ENCODE results near the gene CANT1. TPM values are rescaled to one million over a fixed set of nuclear protein-coding genes. Genes with fewer than 3 reads are reported as not detected.

The CANT1 gene
- total RNA-seq, 2 experiments from 2014 or later = 74.4 to 78.5 TPM

GRCh38 chr17:78995022-78995760, 14.4 kb downstream of the CANT1 start:
- CTCF ChIA-PET = interaction anchor here (1.8 kb wide), 1 partner anchor 10 kb away, joined by 7 read pairs; no protein-coding TSS in a partner anchor
- DNase-seq (no peak), ATAC-seq (no peak)
- POLR2A ChIA-PET = interaction anchor here (0.7 kb wide), 1 partner anchor 15 kb away, joined by 3 read pairs; the partner anchor contains the start of gene CANT1
- Mint-ChIP-seq H3K9me3 (ENCODE audit: insufficient read depth) (no peaks in the 10 kb centered on the region), H3K27ac (no peak overlapping the region), H3K36me3 (ENCODE audit: low read depth) (peaks cover 61% of the 10 kb centered on the region), H3K4me3 (no peak overlapping the region), H3K27me3 (ENCODE audit: low read depth) (no peaks in the 10 kb centered on the region), H3K4me1 (ENCODE audit: low read depth) (peaks cover 4% of the 10 kb centered on the region)

- Mint-ChIP-seq H3K27me3 (ENCODE audit: low read depth) (no peaks in the 10 kb centered on the region), H3K4me1 (ENCODE audit: low read depth) (peaks cover 4% of the 10 kb centered on the region), H3K27ac (no peak overlapping the region), H3K9me3 (ENCODE audit: insufficient read depth) (no peaks in the 10 kb centered on the region), H3K36me3 (ENCODE audit: low read depth) (peaks cover 63% of the 10 kb centered on the region), H3K4me3 (no peak overlapping the region)
- DNase-seq (no peak), ATAC-seq (no peak)
- CTCF ChIA-PET = interaction anchor here (1.0 to 2.0 kb wide), 3 partner anchors 9 to 42 kb away, joined by 3 to 7 read pairs (median 6); no protein-coding TSS in a partner anchor
- POLR2A ChIA-PET = no interaction called here
Observed at GRCh38 chr17:78993981-78994671, 15.4 kb downstream of the CANT1 start.

- Mint-ChIP-seq H3K27ac (no peak overlapping the region), H3K4me3 (no peak overlapping the region), H3K27me3 (ENCODE audit: low read depth) (no peaks in the 10 kb centered on the region), H3K9me3 (ENCODE audit: insufficient read depth) (no peaks in the 10 kb centered on the region), H3K4me1 (ENCODE audit: low read depth) (peaks cover 4% of the 10 kb centered on the region), H3K36me3 (ENCODE audit: low read depth) (peaks cover 65% of the 10 kb centered on the region)
- ChIA-PET CTCF (interaction anchor here (2.0 kb wide), 1 partner anchor 43 kb away, joined by 6 read pairs; no protein-coding TSS in a partner anchor), POLR2A (no interaction called here)
- ATAC-seq (peak; percentile 75), DNase-seq (peak; percentile 71)
Observed at GRCh38 chr17:78993241-78993956, 16.2 kb downstream of the CANT1 start.

- H3K4me1 Mint-ChIP-seq (ENCODE audit: low read depth) = peaks cover 4% of the 10 kb centered on the region
- peaks cover 59% of the 10 kb centered on the region for H3K36me3 Mint-ChIP-seq (ENCODE audit: low read depth)
- POLR2A ChIA-PET = no interaction called here
- ATAC-seq = no peak
- no peaks in the 10 kb centered on the region for H3K9me3 Mint-ChIP-seq (ENCODE audit: insufficient read depth)
- H3K27me3 Mint-ChIP-seq (ENCODE audit: low read depth) = no peaks in the 10 kb centered on the region
- no peak overlapping the region for H3K4me3 Mint-ChIP-seq
- CTCF ChIA-PET = interaction anchor here (2.0 kb wide), 1 partner anchor 44 kb away, joined by 6 read pairs; no protein-coding TSS in a partner anchor
- no peak overlapping the region for H3K27ac Mint-ChIP-seq
- no peak for DNase-seq
Observed at GRCh38 chr17:78992542-78993212, 16.9 kb downstream of the CANT1 start.

- CTCF ChIA-PET = interaction anchor here (1.0 kb wide), 1 partner anchor 9 kb away, joined by 3 read pairs; no protein-coding TSS in a partner anchor
- ATAC-seq (no peak), DNase-seq (no peak)
- no peak overlapping the region for H3K27ac Mint-ChIP-seq
- H3K36me3 Mint-ChIP-seq (ENCODE audit: low read depth) = peaks cover 57% of the 10 kb centered on the region
- H3K4me1 Mint-ChIP-seq (ENCODE audit: low read depth) = peaks cover 6% of the 10 kb centered on the region
- no peak overlapping the region for H3K4me3 Mint-ChIP-seq
- POLR2A ChIA-PET = no interaction called here
- no peaks in the 10 kb centered on the region for H3K9me3 Mint-ChIP-seq (ENCODE audit: insufficient read depth)
- no peaks in the 10 kb centered on the region for H3K27me3 Mint-ChIP-seq (ENCODE audit: low read depth)
Observed at GRCh38 chr17:78991906-78992532, 17.5 kb downstream of the CANT1 start.

GRCh38 chr17:78991017-78991738, 18.4 kb downstream of the CANT1 start:
- Mint-ChIP-seq H3K4me1 (ENCODE audit: low read depth) (peaks cover 14% of the 10 kb centered on the region), H3K36me3 (ENCODE audit: low read depth) (peaks cover 52% of the 10 kb centered on the region), H3K9me3 (ENCODE audit: insufficient read depth) (no peaks in the 10 kb centered on the region), H3K4me3 (no peak overlapping the region), H3K27me3 (ENCODE audit: low read depth) (no peaks in the 10 kb centered on the region), H3K27ac (no peak overlapping the region)
- DNase-seq (no peak), ATAC-seq (no peak)
- ChIA-PET CTCF (interaction anchor here (1.0 kb wide), 1 partner anchor 8 kb away, joined by 3 read pairs; no protein-coding TSS in a partner anchor), POLR2A (no interaction called here)

- H3K4me1 Mint-ChIP-seq (ENCODE audit: low read depth) = peaks cover 19% of the 10 kb centered on the region
- no peak overlapping the region for H3K4me3 Mint-ChIP-seq
- ChIA-PET POLR2A (interaction anchor here (0.5 kb wide), 1 partner anchor 1388 kb away, joined by 3 read pairs; no protein-coding TSS in a partner anchor), CTCF (no interaction called here)
- H3K27me3 Mint-ChIP-seq (ENCODE audit: low read depth) = no peaks in the 10 kb centered on the region
- peaks cover 46% of the 10 kb centered on the region for H3K36me3 Mint-ChIP-seq (ENCODE audit: low read depth)
- no peak for ATAC-seq
- H3K9me3 Mint-ChIP-seq (ENCODE audit: insufficient read depth) = no peaks in the 10 kb centered on the region
- H3K27ac Mint-ChIP-seq = no peak overlapping the region
- DNase-seq = no peak
Observed at GRCh38 chr17:78990349-78991016, 19.1 kb downstream of the CANT1 start.

GRCh38 chr17:78988152-78988551, 21.4 kb downstream of the CANT1 start:
- CTCF ChIA-PET = no interaction called here
- H3K9me3 Mint-ChIP-seq (ENCODE audit: insufficient read depth) = no peaks in the 10 kb centered on the region
- no peak for ATAC-seq
- peaks cover 34% of the 10 kb centered on the region for H3K36me3 Mint-ChIP-seq (ENCODE audit: low read depth)
- no peak overlapping the region for H3K27ac Mint-ChIP-seq
- H3K4me1 Mint-ChIP-seq (ENCODE audit: low read depth) = peaks cover 18% of the 10 kb centered on the region
- no peaks in the 10 kb centered on the region for H3K27me3 Mint-ChIP-seq (ENCODE audit: low read depth)
- DNase-seq = no peak
- no peak overlapping the region for H3K4me3 Mint-ChIP-seq
- POLR2A ChIA-PET = no interaction called here

- peak; percentile 20 for ATAC-seq
- ChIA-PET CTCF (interaction anchor here (0.6 to 2.2 kb wide), 3 partner anchors 16 to 529 kb away, joined by 3 to 9 read pairs (median 3); no protein-coding TSS in a partner anchor), POLR2A (interaction anchor here (0.7 kb wide), 1 partner anchor 124 kb away, joined by 3 read pairs; no protein-coding TSS in a partner anchor)
- no peak overlapping the region for H3K4me3 Mint-ChIP-seq
- peaks cover 24% of the 10 kb centered on the region for H3K36me3 Mint-ChIP-seq (ENCODE audit: low read depth)
- peaks cover 15% of the 10 kb centered on the region for H3K4me1 Mint-ChIP-seq (ENCODE audit: low read depth)
- H3K27me3 Mint-ChIP-seq (ENCODE audit: low read depth) = no peaks in the 10 kb centered on the region
- peak overlapping the region; percentile 39 for H3K27ac Mint-ChIP-seq
- no peaks in the 10 kb centered on the region for H3K9me3 Mint-ChIP-seq (ENCODE audit: insufficient read depth)
- no peak for DNase-seq
Observed at GRCh38 chr17:78986649-78987328, 22.8 kb downstream of the CANT1 start.
